EH (cell line): ENCODE data around the gene ZNF791.
"Not testable (repeated sequence)": the region's sequence is repeated elsewhere in the genome, so short reads cannot be mapped to it uniquely, and the experiment has no call there.

Experiments
- DNase-seq: peaks from one replicate; pipeline ENCODE4 v3.0.0-alpha.2; 2015; ENCODE audit warnings: low read depth

The ZNF791 gene

DNA sequence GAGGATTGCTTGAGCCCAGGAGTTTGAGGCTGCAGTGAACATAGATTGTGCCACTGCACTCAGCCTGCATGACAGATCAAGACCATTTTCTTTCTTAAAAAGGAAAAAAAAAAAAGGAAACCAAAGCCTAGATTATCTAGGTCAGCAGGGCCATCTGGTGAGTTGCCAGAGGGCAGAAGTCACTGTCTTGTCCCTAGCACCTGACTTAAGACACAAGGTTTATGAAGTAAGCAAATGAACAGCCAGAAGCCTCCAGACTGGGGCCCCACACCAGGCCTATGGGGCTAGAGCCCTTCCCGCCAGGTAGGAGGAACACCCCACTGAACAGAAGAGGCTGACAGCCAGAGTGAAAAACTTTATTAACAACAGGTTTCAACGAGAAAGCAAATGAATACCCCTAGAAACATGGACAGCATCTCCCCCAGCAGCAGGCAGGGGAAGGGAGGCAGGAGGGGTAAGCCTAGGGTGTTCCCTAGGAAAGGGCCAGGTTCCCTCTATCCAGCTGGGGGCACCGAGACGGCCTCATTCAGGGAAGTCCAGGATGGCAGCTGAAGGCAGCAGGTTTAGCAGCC is 57.1 kb downstream of the ZNF791 start:
- DNase-seq, result no peak

DNA sequence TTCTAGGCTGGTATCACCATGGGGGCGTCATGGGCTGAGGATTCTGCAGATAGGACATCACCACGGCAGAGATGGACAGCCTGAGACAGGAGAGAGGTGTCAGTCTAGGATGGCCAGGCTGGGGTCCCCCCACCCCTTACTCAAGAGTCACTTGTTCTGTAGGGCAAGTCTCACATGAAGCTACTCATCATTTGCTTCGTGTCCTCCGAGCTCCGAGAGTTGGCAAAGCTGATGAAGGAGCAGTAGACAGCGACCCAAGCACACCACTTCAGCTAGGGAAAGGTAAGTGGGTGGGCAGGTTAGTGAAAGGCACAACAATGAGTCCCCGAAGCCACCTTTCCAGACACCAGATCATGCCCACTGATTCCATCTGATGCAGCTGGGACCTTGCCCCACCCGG is 57.6 kb downstream of the ZNF791 start:
- DNase-seq, result no peak

DNA sequence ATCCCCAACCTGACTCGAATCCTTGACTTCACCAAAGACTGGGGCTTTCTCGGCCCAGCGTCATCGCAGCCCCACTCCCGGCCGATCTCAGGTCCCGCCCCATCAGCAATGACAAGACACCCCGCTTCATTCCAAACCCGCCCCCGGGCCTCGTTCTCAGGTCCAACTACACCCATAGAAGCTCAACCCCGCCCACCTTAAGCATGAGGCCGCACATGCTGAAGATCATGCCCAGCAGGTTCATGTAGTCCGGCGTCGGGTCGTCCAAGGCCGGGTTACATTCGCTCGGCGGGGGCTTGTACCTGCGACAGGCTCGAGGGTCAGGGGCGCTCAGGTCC is 58.2 kb downstream of the ZNF791 start:
- DNase-seq, result peak; percentile 60

DNA sequence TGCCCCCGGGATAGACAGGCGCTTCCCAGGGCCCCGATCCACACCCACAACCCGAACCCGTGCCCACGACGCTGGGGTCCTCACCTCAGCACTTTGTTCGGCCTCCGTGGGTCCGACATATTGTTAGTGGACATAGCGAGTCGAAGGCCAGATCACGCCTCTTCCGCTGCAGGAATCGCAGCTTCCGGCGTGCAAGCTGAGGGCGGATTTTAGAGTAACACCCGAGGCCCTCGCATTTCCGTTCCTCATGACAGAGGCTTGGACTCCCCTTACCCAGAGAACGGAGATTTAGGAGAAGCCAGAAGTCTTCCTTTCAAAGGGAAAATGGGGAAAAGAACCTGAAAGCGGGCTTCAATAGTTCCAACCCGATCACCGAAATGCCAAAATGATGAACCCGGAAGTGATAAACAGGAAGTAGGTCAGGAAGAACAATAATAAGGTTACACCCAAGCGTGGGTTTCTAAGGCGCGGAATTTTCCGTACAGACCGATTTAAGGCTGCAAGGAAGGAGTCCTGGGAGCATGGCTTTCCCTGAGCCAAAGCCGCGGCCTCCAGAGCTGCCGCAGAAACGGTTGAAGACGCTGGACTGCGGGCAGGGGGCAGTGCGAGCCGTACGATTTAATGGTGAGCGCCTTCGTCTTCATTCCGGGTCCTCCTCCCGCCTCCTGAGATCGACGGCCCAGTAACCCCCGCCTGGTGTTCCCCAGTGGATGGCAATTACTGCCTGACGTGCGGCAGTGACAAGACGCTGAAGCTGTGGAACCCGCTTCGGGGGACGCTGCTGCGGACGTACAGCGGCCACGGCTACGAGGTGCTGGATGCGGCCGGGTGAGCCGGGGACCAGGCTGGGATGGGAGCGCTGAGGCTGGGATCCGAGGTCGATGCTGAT is 58.8 kb downstream of the ZNF791 start:
- DNase-seq, result peak; percentile 81

DNA sequence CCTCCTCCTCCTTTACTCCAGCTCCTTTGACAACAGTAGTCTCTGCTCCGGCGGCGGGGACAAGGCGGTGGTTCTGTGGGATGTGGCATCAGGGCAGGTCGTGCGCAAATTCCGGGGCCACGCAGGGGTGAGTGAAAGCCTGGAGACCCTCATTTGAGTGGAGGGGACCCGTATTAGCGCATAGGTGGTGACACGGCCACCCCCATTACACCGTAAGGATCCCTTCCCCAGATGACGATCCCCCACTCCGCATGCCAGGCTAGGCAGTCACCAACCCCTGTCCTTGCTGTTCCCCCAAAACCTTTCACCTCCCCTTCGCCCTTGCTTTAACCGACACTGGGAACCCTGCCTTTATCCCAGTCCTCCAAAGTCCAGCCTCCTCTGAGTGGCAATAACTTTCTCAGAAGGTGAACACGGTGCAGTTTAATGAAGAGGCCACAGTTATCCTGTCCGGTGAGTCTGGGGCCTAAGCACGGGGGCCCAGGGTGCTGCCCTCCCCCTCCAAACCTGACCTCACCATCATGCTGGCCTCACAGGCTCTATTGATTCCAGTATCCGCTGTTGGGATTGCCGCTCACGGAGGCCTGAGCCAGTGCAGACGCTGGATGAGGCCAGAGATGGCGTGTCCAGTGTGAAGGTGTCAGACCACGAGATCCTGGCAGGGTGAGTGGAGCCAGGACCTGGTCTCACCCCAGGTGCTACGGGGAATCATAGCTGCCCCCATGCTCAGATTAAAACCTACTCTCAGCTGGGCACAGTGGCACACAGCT is 59.6 kb downstream of the ZNF791 start:
- no peak for DNase-seq

DNA sequence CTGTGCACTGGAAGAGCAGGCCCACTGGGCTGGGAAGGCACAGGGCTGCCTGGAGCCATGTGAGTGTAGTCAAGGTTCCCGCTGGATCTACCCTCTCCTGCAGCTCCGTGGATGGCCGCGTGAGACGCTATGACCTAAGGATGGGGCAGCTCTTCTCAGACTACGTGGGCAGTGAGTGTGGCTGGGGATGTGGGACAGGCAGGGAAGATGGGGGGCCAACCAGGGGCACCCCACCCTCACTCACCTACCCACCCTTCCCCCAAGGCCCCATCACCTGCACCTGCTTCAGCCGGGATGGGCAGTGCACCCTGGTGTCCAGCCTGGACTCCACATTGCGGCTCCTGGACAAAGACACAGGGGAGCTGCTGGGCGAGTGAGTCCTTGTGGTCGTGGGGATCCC is 62.0 kb downstream of the ZNF791 start:
- DNase-seq, result no peak

DNA sequence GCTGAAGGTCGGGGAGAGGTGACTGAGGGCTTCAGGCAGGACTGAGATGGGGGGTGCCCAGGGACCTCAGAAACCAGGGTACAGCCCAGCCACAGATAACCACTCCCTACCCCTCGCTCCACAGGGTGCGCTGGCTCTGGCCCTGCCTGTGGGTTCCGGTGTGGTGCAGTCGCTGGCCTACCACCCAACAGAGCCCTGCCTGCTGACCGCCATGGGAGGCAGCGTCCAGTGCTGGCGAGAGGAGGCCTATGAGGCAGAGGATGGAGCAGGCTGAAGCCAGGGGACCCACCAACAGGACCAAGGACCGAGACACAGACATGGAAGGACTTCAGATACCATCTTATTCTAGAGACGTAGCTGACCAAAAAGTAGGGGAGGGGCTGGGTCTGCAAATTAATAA is 64.7 kb downstream of the ZNF791 start:
- DNase-seq, result no peak

DNA sequence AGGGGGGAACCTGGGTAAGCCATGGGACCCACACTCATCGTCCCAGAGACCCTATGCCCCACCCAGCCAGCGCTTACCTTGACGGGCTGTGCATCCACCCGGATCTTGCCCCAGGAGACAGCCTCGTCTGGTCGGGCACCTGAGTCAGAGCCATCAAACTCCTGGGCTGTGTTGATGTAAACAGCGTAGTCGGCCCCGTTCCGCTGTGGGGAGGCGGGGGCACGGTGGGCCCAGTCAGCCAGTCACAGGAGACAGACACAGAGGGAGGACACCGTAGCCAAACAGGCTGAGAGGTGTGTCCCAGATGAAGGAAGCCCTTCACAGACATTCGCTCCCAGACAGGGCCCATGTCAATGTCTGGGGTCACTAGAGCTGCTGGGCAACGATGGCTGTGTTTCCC is 65.2 kb downstream of the ZNF791 start:
- DNase-seq, result no peak

DNA sequence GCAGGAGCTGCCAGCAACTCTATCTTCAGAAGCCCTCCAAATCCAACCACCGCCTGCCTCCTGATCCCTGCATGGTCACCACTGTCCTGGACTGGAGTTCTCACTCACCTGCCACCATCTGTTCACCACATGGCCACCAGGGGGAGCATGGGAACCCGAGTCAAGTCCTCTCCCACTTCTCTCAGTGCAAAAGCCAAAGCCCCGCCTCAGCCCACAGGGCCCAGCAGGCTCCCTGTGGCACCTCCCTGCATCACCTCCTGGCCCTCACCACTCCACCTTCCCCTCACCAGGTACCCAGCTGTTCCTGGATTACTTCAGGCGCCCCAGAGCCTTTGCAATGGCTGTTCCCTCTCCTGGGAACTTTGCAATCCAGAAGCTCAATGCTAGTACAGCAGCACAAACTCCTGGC is 65.7 kb downstream of the ZNF791 start:
- DNase-seq, result peak; percentile 76

DNA sequence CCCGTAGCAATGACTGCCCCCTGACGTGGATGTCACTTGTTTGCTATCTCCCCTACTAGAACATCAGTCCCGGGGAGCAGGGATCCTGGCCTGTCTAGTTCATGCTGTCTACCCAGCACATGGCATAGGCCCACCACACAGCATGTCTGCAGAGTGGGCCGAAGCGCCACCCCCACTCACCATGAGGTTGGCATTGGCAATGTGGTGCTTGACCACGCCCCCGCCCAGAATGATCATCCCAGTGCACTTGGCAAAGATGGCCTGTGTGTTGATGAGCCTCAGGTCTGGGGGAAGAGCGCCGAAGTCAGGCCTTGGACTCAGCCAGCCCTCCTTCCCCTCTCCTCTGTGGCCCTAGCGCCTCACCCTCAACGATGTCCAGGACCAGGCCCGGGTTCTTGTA is 66.2 kb downstream of the ZNF791 start:
- no peak for DNase-seq

DNA sequence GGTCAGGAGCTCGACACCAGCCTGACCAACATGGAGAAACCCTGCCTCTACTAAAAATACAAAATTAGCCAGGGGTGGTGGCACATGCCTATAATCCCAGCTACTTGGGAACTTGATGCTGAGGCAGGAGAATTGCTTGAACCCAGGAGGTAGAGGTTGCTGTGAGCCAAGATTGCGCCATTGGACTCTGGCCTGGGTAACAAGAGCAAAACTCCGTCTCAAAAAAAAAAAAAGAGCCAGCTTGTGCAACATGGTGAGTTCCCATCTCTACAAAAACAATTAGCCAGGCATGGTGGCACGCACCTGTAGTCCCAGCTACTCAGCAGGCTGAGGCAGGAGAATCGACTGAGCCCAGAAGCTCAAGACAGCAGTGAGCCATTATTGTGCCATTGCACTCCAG is 67.3 kb downstream of the ZNF791 start:
- DNase-seq, result not testable (repeated sequence)

DNA sequence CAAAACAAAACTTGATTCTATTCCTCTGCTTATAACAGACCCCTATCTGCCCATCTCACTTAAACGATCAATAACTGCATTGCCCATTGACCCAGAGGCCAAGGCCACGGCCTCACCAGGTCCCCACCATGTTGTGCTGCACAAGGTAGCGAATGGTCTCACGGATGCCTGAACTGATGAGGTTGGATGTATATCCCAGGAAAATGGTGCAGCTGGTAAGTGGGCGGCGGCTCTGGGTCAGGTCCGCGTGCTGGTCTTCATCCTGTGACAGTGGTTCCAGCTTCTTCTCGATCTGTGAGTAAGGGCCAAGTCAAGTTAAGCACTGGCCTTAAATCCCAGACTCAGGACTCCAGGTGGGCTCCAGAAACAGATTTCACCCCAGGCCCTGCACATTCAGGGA is 69.3 kb downstream of the ZNF791 start:
- no peak for DNase-seq

DNA sequence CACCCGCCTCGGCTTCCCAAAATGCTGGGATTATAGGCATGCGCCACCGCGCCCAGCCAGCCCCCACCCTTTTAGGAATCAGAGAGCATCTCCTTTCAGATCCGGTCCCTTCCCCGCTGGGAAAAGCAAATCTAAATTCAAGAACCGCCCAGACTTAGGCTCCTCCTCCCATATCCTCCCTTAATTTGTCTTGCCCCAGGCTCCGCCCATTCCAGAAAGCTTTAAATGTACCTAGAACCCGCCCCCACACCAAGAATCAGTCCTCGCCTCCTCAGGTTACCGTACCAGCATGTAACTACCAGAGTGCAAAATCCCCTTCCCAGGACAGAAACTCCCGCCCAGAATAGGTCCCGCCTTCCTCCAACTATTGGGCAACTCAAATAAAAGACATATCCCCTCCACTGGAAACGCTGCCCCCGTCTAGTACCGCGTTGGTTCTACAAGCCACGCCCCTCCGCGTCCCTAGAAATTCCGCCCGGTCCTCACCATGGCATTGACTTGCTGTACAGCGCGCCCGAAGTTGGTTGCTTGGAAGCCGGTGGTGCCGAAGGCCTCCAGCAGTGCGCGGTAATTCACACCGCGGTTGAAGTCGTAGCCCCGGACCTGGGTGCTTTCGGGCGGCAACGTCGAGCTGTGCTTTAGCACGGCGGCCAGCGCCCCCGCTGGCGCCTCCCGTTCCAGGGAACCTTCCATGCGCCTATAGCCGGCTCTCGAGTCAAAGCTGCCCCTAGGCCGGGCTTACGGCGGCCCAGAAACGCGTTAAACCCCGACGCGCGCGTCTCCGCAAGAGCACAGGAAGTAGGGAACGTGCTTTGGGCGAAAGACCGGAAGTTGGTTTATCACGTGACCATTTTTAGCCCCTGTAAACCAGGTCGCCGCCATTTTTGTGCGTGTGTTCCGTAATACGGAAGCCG is 70.6 kb downstream of the ZNF791 start, which contains the start of gene DHPS:
TSS of gene DHPS (minus strand) at position 807 of the 914 bp plus-strand sequence. CDS start at position 693, 114 bp downstream.
- peak; percentile 98 for DNase-seq
